Central memory CD8-positive, alpha-beta T cell (primary cell): Measurements from ENCODE around the gene SFXN4.
"Not testable (repeated sequence)": the region's sequence is repeated elsewhere in the genome, so short reads cannot be mapped to it uniquely, and the experiment has no call there.

Experiments
- ATAC-seq: fragments of 150-1000 bp; cut with Tn5 transposase; replicated peaks from 2 replicates; pipeline ENCODE4 v1.10.0; 2022; ENCODE audit warnings: mild to moderate bottlenecking, moderate FRiP score, moderate number of reproducible peaks; ENCODE audit not compliant: poor library complexity, severe bottlenecking; ENCODE audit errors: extremely low read depth
- DNase-seq, 2 donors: peaks; one replicate each; pipeline ENCODE4 v3.0.0; 2021; ENCODE audit warnings: low spot score in 2 of 2
- H3K27ac Mint-ChIP-seq: one replicate; pipeline ENCODE4 v1.8.0; 2022; ENCODE audit warnings: low read depth, mild to moderate bottlenecking, moderate library complexity, mixed read lengths
- H3K27me3 Mint-ChIP-seq: one replicate; pipeline ENCODE4 v1.8.0; 2022; ENCODE audit warnings: mixed read lengths
- H3K36me3 Mint-ChIP-seq: one replicate; pipeline ENCODE4 v1.8.0; 2022; ENCODE audit warnings: mild to moderate bottlenecking, moderate library complexity, mixed read lengths; ENCODE audit not compliant: insufficient read depth
- H3K4me1 Mint-ChIP-seq: one replicate; pipeline ENCODE4 v1.8.0; 2022; ENCODE audit warnings: mixed read lengths
- H3K4me3 Mint-ChIP-seq: one replicate; pipeline ENCODE4 v1.8.0; 2022; ENCODE audit warnings: mild to moderate bottlenecking, moderate library complexity, mixed read lengths
- H3K9me3 Mint-ChIP-seq: one replicate; pipeline ENCODE4 v1.8.0; 2022; ENCODE audit warnings: mixed read lengths

The SFXN4 gene

GRCh38 chr10:119107106-119107505 is 58.4 kb downstream of the SFXN4 start:
- ATAC-seq, DNase-seq, H3K27ac Mint-ChIP-seq, H3K9me3 Mint-ChIP-seq, H3K27me3 Mint-ChIP-seq, H3K4me3 Mint-ChIP-seq: not testable (repeated sequence)
- H3K4me1 Mint-ChIP-seq = peaks cover 18% of the 10 kb centered on the region
- peaks cover 34% of the 10 kb centered on the region for H3K36me3 Mint-ChIP-seq

- H3K9me3 Mint-ChIP-seq, H3K27me3 Mint-ChIP-seq, ATAC-seq, DNase-seq, H3K27ac Mint-ChIP-seq: not testable (repeated sequence)
- Mint-ChIP-seq H3K4me3 (peak overlapping the region; percentile 76), H3K4me1 (peaks cover 26% of the 10 kb centered on the region), H3K36me3 (peaks cover 30% of the 10 kb centered on the region)
Observed at GRCh38 chr10:119105899-119106298, 59.6 kb downstream of the SFXN4 start.

GRCh38 chr10:119105155-119105554 is 60.4 kb downstream of the SFXN4 start:
- ATAC-seq (no peak), DNase-seq (no peak)
- Mint-ChIP-seq H3K27ac (peak overlapping the region; percentile 84), H3K4me1 (peaks cover 30% of the 10 kb centered on the region), H3K9me3 (no peaks in the 10 kb centered on the region), H3K36me3 (peaks cover 24% of the 10 kb centered on the region), H3K4me3 (peak overlapping the region; percentile 76), H3K27me3 (no peaks in the 10 kb centered on the region)

- H3K4me3 Mint-ChIP-seq = peak overlapping the region; percentile 76
- H3K4me1 Mint-ChIP-seq = peaks cover 30% of the 10 kb centered on the region
- H3K9me3 Mint-ChIP-seq = no peaks in the 10 kb centered on the region
- ATAC-seq = no peak
- DNase-seq = no peak
- H3K27me3 Mint-ChIP-seq = no peaks in the 10 kb centered on the region
- H3K36me3 Mint-ChIP-seq = peaks cover 18% of the 10 kb centered on the region
- peak overlapping the region; percentile 84 for H3K27ac Mint-ChIP-seq
Observed at GRCh38 chr10:119104654-119105015, 60.9 kb downstream of the SFXN4 start.

GRCh38 chr10:119103903-119104653 is 61.4 kb downstream of the SFXN4 start, which contains the start of gene DENND10:
DENND10 (plus strand) TSS chr10:119104113; CDS start chr10:119104143, 30 bp downstream.
- peak; percentile 72 for ATAC-seq
- peak within 1 kb of the TSS; percentile 93 for H3K27ac Mint-ChIP-seq
- H3K27me3 Mint-ChIP-seq = no peaks in the 10 kb centered on the region
- H3K4me1 Mint-ChIP-seq = peaks cover 30% of the 10 kb centered on the region
- H3K9me3 Mint-ChIP-seq = no peaks in the 10 kb centered on the region
- peak within 1 kb of the TSS; percentile 87 for H3K4me3 Mint-ChIP-seq
- H3K36me3 Mint-ChIP-seq = peaks cover 17% of the 10 kb centered on the region
- DNase-seq = peak; percentile 42 to 44

- ATAC-seq (no peak), DNase-seq (no peak)
- Mint-ChIP-seq H3K9me3 (no peaks in the 10 kb centered on the region), H3K4me1 (peaks cover 30% of the 10 kb centered on the region), H3K4me3 (peak overlapping the region; percentile 87), H3K27me3 (no peaks in the 10 kb centered on the region), H3K36me3 (peaks cover 15% of the 10 kb centered on the region), H3K27ac (peak overlapping the region; percentile 93)
Observed at GRCh38 chr10:119103241-119103902, 62.1 kb downstream of the SFXN4 start.

- Mint-ChIP-seq H3K27me3 (no peaks in the 10 kb centered on the region), H3K27ac (no peak overlapping the region), H3K4me3 (no peak overlapping the region), H3K4me1 (peaks cover 30% of the 10 kb centered on the region), H3K36me3 (peaks cover 3% of the 10 kb centered on the region), H3K9me3 (no peaks in the 10 kb centered on the region)
- DNase-seq (no peak), ATAC-seq (no peak)
Observed at GRCh38 chr10:119101366-119102098, 64.0 kb downstream of the SFXN4 start.

GRCh38 chr10:119100434-119101238 is 64.9 kb downstream of the SFXN4 start:
- ATAC-seq (no peak), DNase-seq (no peak)
- Mint-ChIP-seq H3K9me3 (no peaks in the 10 kb centered on the region), H3K36me3 (peaks cover 7% of the 10 kb centered on the region), H3K27ac (no peak overlapping the region), H3K27me3 (no peaks in the 10 kb centered on the region), H3K4me1 (peaks cover 38% of the 10 kb centered on the region), H3K4me3 (no peak overlapping the region)

- no peak for DNase-seq
- H3K4me3 Mint-ChIP-seq = no peak overlapping the region
- peaks cover 4% of the 10 kb centered on the region for H3K36me3 Mint-ChIP-seq
- no peaks in the 10 kb centered on the region for H3K9me3 Mint-ChIP-seq
- peaks cover 34% of the 10 kb centered on the region for H3K4me1 Mint-ChIP-seq
- ATAC-seq = no peak
- no peak overlapping the region for H3K27ac Mint-ChIP-seq
- H3K27me3 Mint-ChIP-seq = no peaks in the 10 kb centered on the region
Observed at GRCh38 chr10:119098576-119098975, 66.9 kb downstream of the SFXN4 start.

- H3K4me3 Mint-ChIP-seq, H3K27me3 Mint-ChIP-seq, ATAC-seq, H3K9me3 Mint-ChIP-seq, H3K36me3 Mint-ChIP-seq, DNase-seq: not testable (repeated sequence)
- H3K27ac Mint-ChIP-seq = peak overlapping the region; percentile 84
- H3K4me1 Mint-ChIP-seq = peaks cover 35% of the 10 kb centered on the region
Observed at GRCh38 chr10:119096641-119097415, 68.7 kb downstream of the SFXN4 start.

- no peak for DNase-seq
- ATAC-seq = no peak
- peaks cover 8% of the 10 kb centered on the region for H3K36me3 Mint-ChIP-seq
- peaks cover 33% of the 10 kb centered on the region for H3K4me1 Mint-ChIP-seq
- no peaks in the 10 kb centered on the region for H3K9me3 Mint-ChIP-seq
- no peak overlapping the region for H3K4me3 Mint-ChIP-seq
- H3K27me3 Mint-ChIP-seq = no peaks in the 10 kb centered on the region
- peak overlapping the region; percentile 84 for H3K27ac Mint-ChIP-seq
Observed at GRCh38 chr10:119095640-119096039, 69.9 kb downstream of the SFXN4 start.
